H1 (cell line): ENCODE measurements around the gene NEK11. TPM values are rescaled to one million over a fixed set of nuclear protein-coding genes. Genes with fewer than 3 reads are reported as not detected.

ENCODE experiments used
- CTCF ChIA-PET: fragments of 300-600 bp; sonication (Branson Sonifier 250); formaldehyde crosslinking; loops from one replicate; lab custom pipeline; 2021; ENCODE audit not compliant: partially characterized antibody; lab: Charles Lee
- POLR2A ChIA-PET: fragments of 300-600 bp; sonication (Branson Sonifier 250); formaldehyde crosslinking; loops from one replicate; lab custom pipeline; 2021; ENCODE audit warnings: inconsistent platforms; ENCODE audit not compliant: partially characterized antibody; lab: Charles Lee
- DNase-seq, 2 experiments: peaks; one replicate each; pipeline versions ENCODE4 v3.0.0 to v3.0.0-alpha.2; 2010 to 2022; ENCODE audit warnings: low spot score in 2 of 2, low read depth in 1 of 2, mixed read lengths in 1 of 2
- FAIRE-seq: peaks from 2 replicates; lab custom pipeline; 2011; peaks lifted over from hg19 to GRCh38; lab: Jason Lieb, UNC
- H2AFZ ChIP-seq: 2 replicates; pipeline ENCODE4 v1.8.1; 2012; ENCODE audit warnings: low read length, inconsistent platforms
- H2AK5ac ChIP-seq: 2 replicates; pipeline ENCODE4 v1.6.1; 2013; ENCODE audit warnings: low read depth, low read length
- H2BK120ac ChIP-seq: replicated peaks from 2 replicates; pipeline ENCODE3; 2013; ENCODE audit warnings: low read depth, low read length, inconsistent platforms
- H2BK12ac ChIP-seq: 2 replicates; pipeline ENCODE4 v1.6.1; 2013; ENCODE audit warnings: low read depth, low read length
- H2BK15ac ChIP-seq: 2 replicates; pipeline ENCODE4 v1.6.1; 2013; ENCODE audit warnings: low read length
- H2BK20ac ChIP-seq: 2 replicates; pipeline ENCODE4 v1.6.1; 2013; ENCODE audit warnings: low read length
- H2BK5ac ChIP-seq: 2 replicates; pipeline ENCODE4 v1.6.1; 2013; ENCODE audit warnings: low read depth, low read length
- H3K14ac ChIP-seq: 2 replicates; pipeline ENCODE4 v1.6.1; 2013; ENCODE audit warnings: inconsistent platforms; ENCODE audit not compliant: insufficient read length
- H3K18ac ChIP-seq: 2 replicates; pipeline ENCODE4 v1.6.1; 2013; ENCODE audit warnings: low read length; ENCODE audit errors: extremely low read depth
- H3K23ac ChIP-seq: 2 replicates; pipeline ENCODE4 v1.6.1; 2013; ENCODE audit warnings: inconsistent platforms; ENCODE audit not compliant: insufficient read length
- H3K23me2 ChIP-seq: 2 replicates; pipeline ENCODE4 v1.6.1; 2013; ENCODE audit warnings: low read depth, low read length
- H3K27ac ChIP-seq: 2 replicates; pipeline ENCODE4 v1.6.1; 2011; ENCODE audit warnings: low read depth, low read length, inconsistent platforms
- H3K27me3 ChIP-seq, 4 experiments: replicated peaks in 1 of 4; 1 replicate in 1 of 4; 2 replicates in 3 of 4; pipeline versions ENCODE4 v1.6.1 to v1.8.1; 2011 to 2013; ENCODE audit warnings: low read length in 3 of 4, mild to moderate bottlenecking in 3 of 4, inconsistent platforms in 2 of 4, mixed read lengths in 2 of 4, moderate library complexity in 1 of 4; ENCODE audit not compliant: control insufficient read depth in 3 of 4, insufficient read depth in 3 of 4; ENCODE audit errors: extremely low read depth in 1 of 4
- H3K36me3 ChIP-seq, 4 experiments: 2 replicates each; pipeline versions ENCODE4 v1.6.1 to v1.8.1; 2011 to 2013; ENCODE audit warnings: mild to moderate bottlenecking in 4 of 4, low read length in 3 of 4, moderate library complexity in 2 of 4, control low read depth in 1 of 4, inconsistent platforms in 1 of 4; ENCODE audit not compliant: insufficient read depth in 4 of 4, control insufficient read depth in 2 of 4
- H3K4ac ChIP-seq: replicated peaks from 2 replicates; pipeline ENCODE3; 2013; ENCODE audit warnings: low read length, low read depth, mixed read lengths, inconsistent platforms; ENCODE audit not compliant: insufficient read length
- H3K4me1 ChIP-seq, 4 experiments: replicated peaks in 1 of 4; 1 replicate in 1 of 4; 2 replicates in 3 of 4; pipeline versions ENCODE4 v1.6.1 to v1.8.1; 2011 to 2013; ENCODE audit warnings: low read length in 3 of 4, inconsistent platforms in 2 of 4, mixed read lengths in 1 of 4; ENCODE audit not compliant: insufficient read depth in 4 of 4, control insufficient read depth in 3 of 4
- H3K4me2 ChIP-seq, 2 experiments: 2 replicates each; pipeline versions ENCODE4 v1.6.1 to v1.8.1; 2011 to 2013; ENCODE audit warnings: low read depth in 2 of 2, low read length in 2 of 2, control low read depth in 1 of 2, inconsistent platforms in 1 of 2, mild to moderate bottlenecking in 1 of 2; ENCODE audit not compliant: insufficient read depth in 1 of 2
- H3K4me3 ChIP-seq, 4 experiments: fragments of 200-600, 300-600 bp in 1 of 4; sonication (generic), shearing (Covaris generic), sonication (Bioruptor Twin) in 1 of 4; 2 replicates each; pipeline versions ENCODE4 v1.5.1 to v1.8.1; 2011 to 2016; ENCODE audit warnings: low read length in 4 of 4, low read depth in 3 of 4, control low read depth in 2 of 4, inconsistent platforms in 2 of 4, mild to moderate bottlenecking in 2 of 4, mixed read lengths in 1 of 4, moderate library complexity in 1 of 4; ENCODE audit not compliant: insufficient read depth in 2 of 4; ENCODE audit errors: extremely low read depth in 1 of 4
- H3K56ac ChIP-seq: replicated peaks from 2 replicates; pipeline ENCODE3; 2013; ENCODE audit warnings: low read depth, mild to moderate bottlenecking, mixed read lengths, low read length, inconsistent platforms; ENCODE audit not compliant: insufficient read length
- H3K79me1 ChIP-seq: 2 replicates; pipeline ENCODE4 v1.6.1; 2013; ENCODE audit warnings: low read depth, low read length, control low read depth
- H3K79me2 ChIP-seq, 2 experiments: 2 replicates each; pipeline versions ENCODE4 v1.6.1 to v1.8.1; 2012 to 2013; ENCODE audit warnings: low read length in 2 of 2, mild to moderate bottlenecking in 2 of 2, inconsistent platforms in 1 of 2; ENCODE audit not compliant: insufficient read depth in 2 of 2, control insufficient read depth in 1 of 2
- H3K9ac ChIP-seq, 4 experiments: replicated peaks in 1 of 4; 1 replicate in 1 of 4; 2 replicates in 3 of 4; pipeline versions ENCODE4 v1.6.1 to v1.8.1; 2011 to 2013; ENCODE audit warnings: low read depth in 3 of 4, low read length in 3 of 4, control low read depth in 2 of 4, mild to moderate bottlenecking in 2 of 4, moderate library complexity in 2 of 4, inconsistent platforms in 1 of 4; ENCODE audit errors: extremely low read depth in 1 of 4
- H3K9me3 ChIP-seq, 2 experiments: 2 replicates each; pipeline versions ENCODE4 v1.6.1 to v1.8.1; 2012 to 2013; ENCODE audit warnings: mild to moderate bottlenecking in 2 of 2, moderate library complexity in 2 of 2, control low read depth in 1 of 2, inconsistent platforms in 1 of 2, low read depth in 1 of 2, low read length in 1 of 2, mixed read lengths in 1 of 2; ENCODE audit not compliant: insufficient read depth in 2 of 2
- H4K20me1 ChIP-seq, 2 experiments: replicated peaks in 1 of 2; 2 replicates each; pipeline versions ENCODE3 to v1.8.1; 2011 to 2013; ENCODE audit warnings: inconsistent platforms in 2 of 2, low read length in 2 of 2, mild to moderate bottlenecking in 1 of 2; ENCODE audit not compliant: insufficient read depth in 2 of 2, control insufficient read depth in 1 of 2
- H4K5ac ChIP-seq: 2 replicates; pipeline ENCODE4 v1.6.1; 2013; ENCODE audit warnings: low read length, low read depth, mixed read lengths, inconsistent platforms; ENCODE audit not compliant: insufficient read length
- H4K8ac ChIP-seq: 2 replicates; pipeline ENCODE4 v1.8.0; 2013; ENCODE audit warnings: mild to moderate bottlenecking, moderate library complexity, low read length, inconsistent platforms; ENCODE audit not compliant: insufficient read depth; ENCODE audit errors: extremely low read depth
- H4K91ac ChIP-seq: replicated peaks from 2 replicates; pipeline ENCODE3; 2013; ENCODE audit warnings: low read length, mixed read lengths, inconsistent platforms; ENCODE audit not compliant: insufficient read length
- ATF2 ChIP-seq: IDR thresholded peaks from 2 replicates; pipeline ENCODE4 v1.6.1; 2012; ENCODE audit warnings: low read length, inconsistent platforms
- MAFK ChIP-seq: IDR thresholded peaks from 2 replicates; pipeline ENCODE4 v1.6.1; 2012; ENCODE audit warnings: low read depth, mild to moderate bottlenecking, improper control_type of control experiment, low read length
- TAF1 ChIP-seq: IDR thresholded peaks from 2 replicates; pipeline ENCODE4 v1.6.1; 2011; ENCODE audit warnings: mild to moderate bottlenecking, low read depth, low read length
- TAF7 ChIP-seq: optimal IDR thresholded peaks from 2 replicates; pipeline ENCODE3; 2011; ENCODE audit warnings: low read depth, mild to moderate bottlenecking, inconsistent platforms, low read length, moderate library complexity, borderline replicate concordance
- TEAD4 ChIP-seq: IDR thresholded peaks from 2 replicates; pipeline ENCODE4 v1.6.1; 2012; ENCODE audit warnings: low read depth, low read length, inconsistent platforms, mixed read lengths
- WGBS, 2 experiments: shearing (Covaris generic) in 1 of 2; methylation state at CpG; one replicate each; pipeline versions ENCODE4 v1.1.6 to v1.1.7; 2013 to 2015; ENCODE audit warnings: low lambda C conversion rate in 2 of 2, mixed read lengths in 2 of 2, inconsistent platforms in 1 of 2, low coverage in 1 of 2, missing lambda C conversion rate in 1 of 2; ENCODE audit not compliant: insufficient replicate concordance in 2 of 2, insufficient coverage in 1 of 2, insufficient read length in 1 of 2; ENCODE audit errors: extremely low coverage in 1 of 2, missing lambda C conversion rate in 1 of 2; 5-methylcytosine and 5-hydroxymethylcytosine counted together
- polyA plus RNA-seq, 7 experiments: library from polyadenylated mRNA; depleted of rRNA in 3 of 7; stranded (reverse) in 5 of 7; unstranded in 2 of 7; fragments of >200 nt in 5 of 7; fragments of 200-250 nt in 2 of 7; gene quantifications; 1 replicate in 5 of 7; 2 replicates in 1 of 7; 4 replicates in 1 of 7; pipeline versions ENCODE4 v1.2.1 to v1.2.3, GENCODE V29; 2011 to 2013; ENCODE audit warnings: missing spikeins in 2 of 7, mixed read lengths in 2 of 7
- total RNA-seq: library from RNA; stranded (reverse); fragmentation: NEBNext Ultra II Directional; extraction: Animal tissue kit (Norgen Biotek cat#: 25700); gene quantifications from 2 replicates; pipeline ENCODE4 v1.2.1, GENCODE V29; 2021

The NEK11 gene
- total and polyA plus RNA-seq, 2 of the 8 experiments (the other 6 are each of a cell fraction or from before 2014, with no cell fraction given) = 0.60 TPM; not detected in 1

- Histone ChIP-seq H3K4me3 (no peak overlapping the region), H3K36me3 (peaks cover 3 to 40% (median 9%) of the 10 kb centered on the region in 4 experiments; a peak in 6 of 8 replicates), H3K27me3 (no peaks in the 10 kb centered on the region), H4K20me1 (no peaks in the 10 kb centered on the region), H2BK20ac (no peak overlapping the region), H2BK15ac (no peak overlapping the region), H3K4me1 (no peaks in the 10 kb centered on the region), H3K23ac (no peak overlapping the region), H2BK120ac (no peak overlapping the region), H3K4ac (no peak overlapping the region), H3K14ac (no peak overlapping the region), H2BK12ac (no peak overlapping the region), H2BK5ac (no peak overlapping the region), H3K9me3 (no peaks in the 10 kb centered on the region), H3K79me2 (no peaks in the 10 kb centered on the region), H4K5ac (no peak overlapping the region), H2AFZ (no peak overlapping the region), H3K4me2 (no peak overlapping the region), H3K9ac (no peak overlapping the region), H3K56ac (no peak overlapping the region), H4K91ac (no peak overlapping the region), H3K23me2 (no peaks in the 10 kb centered on the region), H4K8ac (no peak overlapping the region), H3K79me1 (no peaks in the 10 kb centered on the region), H2AK5ac (no peak overlapping the region), H3K27ac (no peak overlapping the region), H3K18ac (no peak overlapping the region)
- DNase-seq = no peak
- 100% methylated on average over 1 of the region's 1 CpG; no CpG with 5 or more reads in 1 of the 2 experiments for WGBS, 2 experiments
- FAIRE-seq = no peak
- CTCF ChIA-PET = no interaction called here
- POLR2A ChIA-PET = no interaction called here
- TF ChIP-seq ATF2 (no peak), TAF1 (no peak), TEAD4 (no peak), MAFK (no peak), TAF7 (no peak)
These were observed 25.6 kb upstream of the NEK11 start for GRCh38 chr3:131001071-131001470.
